Osteoblast (primary cell): ENCODE data around the gene HMGXB3. TPM values are rescaled to one million over a fixed set of nuclear protein-coding genes. Genes with fewer than 3 reads are reported as not detected.

Experiments used
- DNase-seq: peaks from one replicate; pipeline ENCODE4 v3.0.0; 2011; ENCODE audit warnings: low spot score, mixed read lengths; ENCODE audit not compliant: insufficient read length; ENCODE audit errors: missing footprints
- H2AFZ ChIP-seq: 2 replicates; pipeline ENCODE4 v1.6.0; 2011; ENCODE audit warnings: mild to moderate bottlenecking, low read length
- H3K27ac ChIP-seq: 2 replicates; pipeline ENCODE4 v1.5.1; 2011; ENCODE audit warnings: mild to moderate bottlenecking, low read depth, low read length, moderate library complexity
- H3K27me3 ChIP-seq: 2 replicates; pipeline ENCODE4 v1.6.0; 2012; ENCODE audit warnings: mild to moderate bottlenecking, control low read depth, inconsistent platforms, low read length, moderate library complexity; ENCODE audit not compliant: insufficient read depth
- H3K36me3 ChIP-seq: 2 replicates; pipeline ENCODE4 v1.5.1; 2011; ENCODE audit warnings: mild to moderate bottlenecking, low read length, control low read depth, moderate library complexity; ENCODE audit not compliant: insufficient read depth
- H3K4me1 ChIP-seq: 2 replicates; pipeline ENCODE4 v1.5.1; 2011; ENCODE audit warnings: mild to moderate bottlenecking, low read length, control low read depth, moderate library complexity; ENCODE audit not compliant: insufficient read depth
- H3K4me2 ChIP-seq: 2 replicates; pipeline ENCODE4 v1.6.0; 2011; ENCODE audit warnings: mild to moderate bottlenecking, low read length; ENCODE audit not compliant: insufficient read depth
- H3K4me3 ChIP-seq: fragments of 200-600 bp; sonication (generic); 3 replicates; pipeline ENCODE4 v1.5.1; 2012; ENCODE audit warnings: mild to moderate bottlenecking, low read length, inconsistent platforms; ENCODE audit not compliant: insufficient read depth
- H3K79me2 ChIP-seq: 2 replicates; pipeline ENCODE4 v1.6.0; 2012; ENCODE audit warnings: mild to moderate bottlenecking, low read length, control low read depth, inconsistent platforms; ENCODE audit not compliant: insufficient read depth
- H3K9me3 ChIP-seq: 2 replicates; pipeline ENCODE4 v1.5.1; 2011; ENCODE audit warnings: low read depth, low read length, control low read depth
- H4K20me1 ChIP-seq: 2 replicates; pipeline ENCODE4 v1.6.0; 2012; ENCODE audit warnings: mild to moderate bottlenecking, low read length, control low read depth; ENCODE audit not compliant: insufficient read depth
- CTCF ChIP-seq: IDR thresholded peaks from 2 replicates; pipeline ENCODE4 v1.5.1; 2011; ENCODE audit warnings: mild to moderate bottlenecking, low read depth, low read length, moderate library complexity; ENCODE audit errors: extremely low read depth
- total RNA-seq: library from RNA; depleted of rRNA; stranded (reverse); fragments of >200 nt; gene quantifications from 2 replicates; pipeline ENCODE4 v1.2.3, GENCODE V29; 2012

HMGXB3 gene
- total RNA-seq, 1 donor, result 54.3 TPM

GRCh38 chr5:150078802-150079689, 78.5 kb downstream of the HMGXB3 start:
- TF ChIP-seq CTCF, result no peak
- H3K27ac ChIP-seq, result no peak overlapping the region
- no peaks in the 10 kb centered on the region for H3K9me3 ChIP-seq
- H2AFZ ChIP-seq, result no peak overlapping the region
- peaks cover 8% of the 10 kb centered on the region for H3K4me1 ChIP-seq
- H3K27me3 ChIP-seq, result no peaks in the 10 kb centered on the region
- no peak for DNase-seq
- H4K20me1 ChIP-seq, result no peaks in the 10 kb centered on the region
- no peaks in the 10 kb centered on the region for H3K36me3 ChIP-seq
- H3K4me2 ChIP-seq, result no peak overlapping the region
- H3K4me3 ChIP-seq, result no peak overlapping the region
- H3K79me2 ChIP-seq, result no peaks in the 10 kb centered on the region

GRCh38 chr5:150079909-150080461, 79.4 kb downstream of the HMGXB3 start:
- Histone ChIP-seq H3K36me3 (no peaks in the 10 kb centered on the region), H2AFZ (no peak overlapping the region), H3K4me2 (no peak overlapping the region), H4K20me1 (no peaks in the 10 kb centered on the region), H3K27me3 (no peaks in the 10 kb centered on the region), H3K79me2 (no peaks in the 10 kb centered on the region), H3K4me1 (peaks cover 8% of the 10 kb centered on the region), H3K9me3 (no peaks in the 10 kb centered on the region), H3K27ac (no peak overlapping the region), H3K4me3 (no peak overlapping the region)
- no peak for DNase-seq
- TF ChIP-seq CTCF, result no peak

DNA sequence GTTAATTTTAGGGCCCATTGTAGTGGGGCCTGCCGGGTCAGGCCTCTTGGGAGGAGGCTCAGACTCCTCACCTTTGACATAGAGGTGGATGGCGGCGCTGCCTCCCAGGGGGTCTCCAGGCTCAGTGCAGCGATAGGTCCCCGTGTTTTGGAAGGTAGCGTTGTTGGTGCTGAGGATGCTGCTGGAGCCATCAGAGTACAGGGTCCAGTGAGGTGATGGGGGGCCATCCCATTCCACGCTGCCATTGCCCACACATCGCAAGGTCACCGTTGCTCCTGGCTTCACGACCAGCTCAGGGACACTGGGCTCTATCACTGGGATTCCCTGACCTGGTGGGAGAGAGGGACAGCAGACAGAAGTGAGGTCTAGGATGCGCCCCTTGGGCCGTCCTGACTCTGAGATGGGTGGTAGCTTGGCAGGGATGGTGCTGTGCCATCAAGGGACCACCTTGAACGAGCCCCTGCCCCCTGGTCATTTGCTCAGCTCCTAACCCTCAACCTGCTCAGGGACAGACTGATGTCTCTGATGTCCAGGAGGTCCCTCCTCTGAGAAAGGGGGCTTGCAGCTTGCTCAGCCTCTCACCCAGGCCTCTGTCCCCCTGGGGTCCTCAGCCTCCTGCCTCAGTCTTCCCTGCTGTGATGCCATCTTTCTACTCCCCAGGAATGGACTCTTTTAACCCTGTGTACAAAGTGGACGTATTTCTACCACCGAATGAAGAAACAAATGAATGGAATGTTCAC, 80.3 kb downstream of the HMGXB3 start:
- Histone ChIP-seq H3K27ac (no peak overlapping the region), H2AFZ (no peak overlapping the region), H3K27me3 (no peaks in the 10 kb centered on the region), H4K20me1 (no peaks in the 10 kb centered on the region), H3K4me2 (no peak overlapping the region), H3K9me3 (no peaks in the 10 kb centered on the region), H3K36me3 (no peaks in the 10 kb centered on the region), H3K4me1 (peaks cover 8% of the 10 kb centered on the region), H3K79me2 (no peaks in the 10 kb centered on the region), H3K4me3 (no peak overlapping the region)
- no peak for TF ChIP-seq CTCF
- no peak for DNase-seq
